Measurements from ENCODE around the gene VARS2.

The VARS2 gene

GRCh38 chr6:30931969-30932645 lies 18.1 kb downstream of the VARS2 start, which contains the start of gene SFTA2:
Gene SFTA2 (minus strand): TSS chr6:30932170. CDS start chr6:30932096, 74 bp downstream.
- no peak for DNase-seq

- DNase-seq: no peak
Observed at GRCh38 chr6:30932665-30933365, 18.8 kb downstream of the VARS2 start.

DNA sequence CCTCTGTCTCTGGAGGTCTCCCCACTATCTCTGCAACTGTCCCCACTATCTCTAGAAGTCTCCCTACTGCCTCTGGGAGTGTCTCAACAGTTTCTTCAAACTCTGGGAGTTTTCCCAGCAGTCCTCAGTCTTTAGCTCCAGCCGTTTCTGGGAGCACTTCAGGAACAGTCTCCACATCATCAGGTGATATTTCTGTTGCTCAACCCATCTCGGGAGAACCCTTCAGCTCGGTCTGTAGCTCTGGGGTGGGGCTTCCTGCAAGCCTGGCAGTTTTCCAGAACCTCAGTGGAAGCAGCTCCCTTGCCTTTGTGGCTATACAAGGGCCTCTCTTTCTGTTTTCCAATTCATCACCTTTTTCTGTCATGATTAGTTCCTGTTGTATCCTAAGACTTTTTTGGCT lies 21.0 kb downstream of the VARS2 start:
- no peak for DNase-seq

DNA sequence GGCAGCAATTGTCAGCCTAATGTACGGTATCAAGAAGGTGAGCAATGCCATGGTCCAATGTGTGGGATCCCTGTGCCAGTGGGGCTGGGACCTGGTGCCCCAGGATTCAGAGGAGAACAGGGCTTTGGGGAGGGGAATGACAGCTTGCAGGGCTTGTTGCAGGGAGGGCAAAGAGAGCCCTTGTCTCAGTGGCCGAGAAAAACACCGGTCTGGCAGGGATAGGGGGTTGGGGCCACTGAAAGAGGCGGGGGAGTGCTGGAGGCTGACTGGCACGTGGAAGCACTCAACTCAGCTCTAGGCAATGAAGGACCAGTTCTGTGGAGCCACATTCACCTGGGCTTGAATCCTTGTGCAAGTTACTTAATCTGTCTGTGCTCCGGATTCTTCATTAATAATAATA lies 23.2 kb downstream of the VARS2 start:
- DNase-seq: no peak

DNA sequence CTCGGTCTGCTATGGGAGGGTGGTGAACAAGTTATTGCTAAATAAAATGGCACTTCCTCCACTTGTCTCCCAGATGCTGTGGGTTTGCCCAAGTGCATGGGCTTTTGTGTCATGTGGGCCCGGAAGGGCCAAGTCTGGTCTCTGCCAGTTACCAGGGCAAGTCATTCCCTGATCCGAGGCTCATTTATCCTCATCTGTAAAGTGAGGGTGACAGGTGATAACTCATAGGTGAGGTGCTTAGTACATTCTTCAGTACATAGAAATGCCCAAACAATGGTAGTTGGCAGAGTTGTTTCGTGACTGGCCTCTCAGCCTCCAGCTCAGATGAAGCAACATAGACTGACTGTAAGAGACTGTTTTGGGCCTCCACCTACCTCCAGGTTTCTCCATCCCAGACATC lies 24.7 kb downstream of the VARS2 start:
- DNase-seq: no peak

GRCh38 chr6:30939473-30939872 lies 25.4 kb downstream of the VARS2 start:
- no peak for DNase-seq

- DNase-seq: no peak
Observed at GRCh38 chr6:30940361-30940986, 26.4 kb downstream of the VARS2 start, which contains the start of gene MUCL3. Gene MUCL3 (plus strand): TSS chr6:30940973. CDS start chr6:30941000, 27 bp downstream.

DNA sequence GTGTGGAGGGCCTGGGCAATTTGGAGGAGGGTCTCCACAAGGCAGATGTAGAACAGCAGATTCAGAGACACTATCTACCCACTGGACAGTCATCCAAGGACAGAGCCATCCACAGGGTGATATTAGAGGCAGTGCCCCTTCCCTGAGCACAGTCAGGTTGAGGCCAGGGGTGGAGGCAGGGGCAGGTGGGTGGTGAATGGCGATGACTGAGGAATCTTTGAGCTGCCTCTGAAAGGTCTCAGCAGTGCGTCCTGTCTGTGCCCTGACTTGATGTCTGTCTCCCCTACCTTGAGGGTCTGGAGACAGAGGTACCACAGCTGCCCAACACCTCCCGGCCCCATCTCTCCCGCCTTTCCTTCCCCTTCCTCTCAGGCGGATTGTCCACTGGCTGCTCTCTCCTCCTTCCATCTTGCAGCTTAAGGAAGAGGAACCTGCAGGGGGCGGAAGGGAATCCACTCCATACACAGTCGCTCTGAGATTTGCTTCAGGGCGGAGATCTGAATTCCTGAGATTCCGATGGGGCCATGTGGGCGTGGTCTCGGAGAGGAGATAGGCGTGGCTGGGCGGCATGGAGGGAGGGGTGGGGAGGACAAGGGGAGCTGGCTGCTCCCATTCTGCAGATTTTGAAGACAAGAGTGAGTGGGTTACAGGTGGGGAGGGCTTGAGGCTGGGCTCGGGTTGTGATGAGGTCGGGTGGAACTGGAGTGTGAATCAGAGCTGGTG lies 28.5 kb downstream of the VARS2 start:
- DNase-seq: no peak

DNA sequence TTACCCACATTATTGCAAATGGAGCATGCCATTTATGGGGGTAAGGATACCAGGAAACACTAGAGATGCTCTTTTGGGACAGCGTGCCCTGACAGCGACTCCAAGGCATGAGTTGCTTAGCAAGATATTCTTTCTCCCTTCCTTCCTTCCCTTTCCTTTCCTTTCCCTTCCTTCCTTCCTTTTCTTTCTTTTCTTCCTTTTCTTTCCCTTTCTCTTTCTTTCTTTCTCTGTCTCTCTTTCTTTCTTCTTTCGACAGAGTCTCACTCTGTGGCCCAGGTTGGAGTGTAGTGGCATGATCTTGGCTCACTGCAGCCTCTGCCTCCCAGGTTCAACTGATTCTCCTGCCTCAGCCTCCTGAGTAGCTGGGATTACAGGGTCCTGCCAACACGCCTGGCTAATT lies 30.0 kb downstream of the VARS2 start:
- DNase-seq: no peak

DNA sequence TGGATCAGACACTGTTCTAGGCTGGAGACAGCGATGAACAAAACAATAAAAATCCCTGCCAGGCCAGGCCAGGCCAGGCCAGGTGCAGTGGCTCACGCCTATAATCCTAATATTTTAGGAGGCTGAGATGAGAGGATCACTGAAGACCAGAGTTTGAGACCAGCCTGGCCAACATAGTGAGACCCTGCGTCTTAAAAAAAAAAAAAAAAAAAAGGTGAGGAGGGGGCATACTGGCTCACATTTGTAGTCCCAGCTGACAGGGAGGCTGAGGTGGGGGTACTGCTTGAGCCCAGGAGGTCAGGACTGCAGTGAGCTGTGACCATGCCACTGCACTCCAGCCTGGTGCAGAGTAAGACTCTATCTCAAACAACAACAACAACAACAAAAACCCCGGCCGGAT lies 31.2 kb downstream of the VARS2 start:
- DNase-seq: no peak

GRCh38 chr6:30947231-30947630 lies 33.2 kb downstream of the VARS2 start:
- DNase-seq: no peak

- DNase-seq: no peak
Observed at GRCh38 chr6:30948811-30949210, 34.8 kb downstream of the VARS2 start.

- no peak for DNase-seq
Observed at GRCh38 chr6:30951907-30952469, 38.0 kb downstream of the VARS2 start.

DNA sequence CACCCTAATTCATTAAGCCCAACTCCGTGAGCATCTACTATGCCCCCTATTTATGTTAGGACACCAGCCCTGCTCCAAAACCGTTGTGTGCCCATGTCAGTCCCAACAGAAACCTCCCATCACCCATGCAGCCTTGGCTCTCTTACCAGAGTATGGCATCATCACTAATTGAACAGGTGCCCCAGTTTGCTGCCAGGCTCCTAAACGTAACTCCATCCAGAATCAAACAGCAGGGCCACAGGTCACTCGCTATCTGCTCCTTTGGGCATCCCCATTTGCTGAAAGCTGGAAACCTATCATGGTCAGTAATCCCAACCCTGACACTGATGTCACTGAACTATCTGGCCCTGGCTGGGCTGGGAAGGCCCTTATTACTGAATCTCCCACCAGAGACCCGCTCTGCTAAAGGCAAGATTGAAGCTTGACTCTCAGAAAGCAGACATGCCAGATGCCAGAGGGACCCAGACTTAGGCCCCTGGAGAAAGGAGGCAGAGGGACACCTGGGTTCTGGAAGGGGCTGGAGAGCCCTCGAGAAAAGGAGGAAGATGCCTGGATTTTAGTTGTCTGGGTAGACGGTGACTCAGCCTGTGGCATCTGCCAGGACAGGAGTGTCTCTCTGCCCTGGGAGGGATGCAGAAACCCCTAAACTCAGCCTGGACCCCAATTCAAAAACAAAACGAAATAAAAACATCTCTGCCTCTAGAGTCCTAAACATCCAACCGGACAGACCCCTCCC lies 40.8 kb downstream of the VARS2 start:
- DNase-seq: no peak

DNA sequence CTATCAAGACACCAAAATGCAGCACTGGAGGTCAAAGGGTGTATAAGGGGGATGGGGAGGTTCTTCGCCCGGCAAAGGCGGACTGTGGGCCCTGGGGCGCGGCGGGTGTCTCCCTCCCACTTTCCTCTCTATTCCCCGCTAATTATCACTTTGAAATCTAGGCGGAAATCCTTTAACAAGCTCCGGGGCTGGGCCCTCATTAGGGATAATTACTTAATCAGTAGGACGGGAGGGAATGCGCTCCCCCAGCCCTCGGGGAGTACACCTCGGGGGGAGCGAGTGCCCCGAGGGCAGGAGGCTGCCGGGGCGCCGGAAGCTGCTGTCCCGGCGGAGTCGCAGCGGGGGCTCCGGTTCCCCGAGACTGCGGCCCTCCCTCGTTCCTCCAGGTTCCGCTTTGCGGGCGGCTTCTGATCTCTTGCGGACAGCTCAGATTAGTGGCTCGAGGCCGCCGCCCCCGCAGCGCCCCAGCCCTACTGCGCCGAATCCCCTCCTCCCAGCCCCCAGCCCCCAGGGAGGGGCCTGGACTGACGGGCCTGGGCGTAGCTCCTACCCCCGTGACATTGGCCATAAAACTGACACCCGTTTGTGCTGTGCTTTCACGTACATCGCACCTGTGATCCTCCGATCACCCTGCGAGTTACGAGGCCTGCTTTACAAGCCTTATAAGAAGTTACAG lies 41.5 kb downstream of the VARS2 start:
- DNase-seq: peak; percentile 67 to 75

GRCh38 chr6:30957716-30958115 lies 43.7 kb downstream of the VARS2 start:
- no peak for DNase-seq

- DNase-seq: no peak
Observed at GRCh38 chr6:30960907-30961673, 47.1 kb downstream of the VARS2 start.

GRCh38 chr6:30962716-30963115 lies 48.7 kb downstream of the VARS2 start:
- no peak for DNase-seq

DNA sequence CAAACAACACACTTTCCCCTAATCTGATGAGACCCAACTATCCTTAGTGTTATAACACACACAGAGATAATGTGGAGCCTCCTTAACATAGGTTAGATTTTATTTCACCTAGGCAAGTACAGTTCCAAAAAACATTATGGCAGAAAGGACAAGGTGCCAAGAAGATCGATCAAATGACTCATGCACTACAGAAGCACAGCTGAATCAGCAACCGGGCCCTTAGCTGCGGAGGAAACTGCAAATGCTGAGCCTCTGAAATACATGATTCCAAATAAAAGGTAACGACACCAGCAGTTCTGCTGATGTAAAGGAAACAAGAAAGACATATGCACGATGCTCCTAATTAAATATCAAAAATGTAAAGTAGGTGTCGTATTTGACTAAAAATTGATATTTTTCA lies 49.6 kb downstream of the VARS2 start:
- DNase-seq: no peak

DNA sequence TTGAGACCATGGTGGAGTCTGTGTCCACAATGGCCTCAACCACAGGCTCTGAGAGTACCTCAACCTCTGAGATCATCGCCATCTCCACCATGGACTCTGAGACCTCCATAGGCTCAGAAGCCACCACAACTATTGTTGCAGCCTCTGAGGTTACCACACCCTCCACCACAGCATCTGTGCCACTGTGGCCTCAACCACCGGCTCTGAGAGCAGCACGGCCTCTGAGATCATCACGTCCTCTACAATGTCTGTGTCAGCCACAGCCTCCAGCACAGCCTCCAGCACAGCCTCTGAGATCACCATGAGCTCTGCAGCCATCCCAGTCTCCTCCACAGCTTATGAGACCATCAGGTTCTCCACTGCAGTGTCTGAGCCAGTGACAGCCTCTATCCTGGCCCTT lies 50.0 kb downstream of the VARS2 start:
- DNase-seq: peak; percentile 10 to 15

DNA sequence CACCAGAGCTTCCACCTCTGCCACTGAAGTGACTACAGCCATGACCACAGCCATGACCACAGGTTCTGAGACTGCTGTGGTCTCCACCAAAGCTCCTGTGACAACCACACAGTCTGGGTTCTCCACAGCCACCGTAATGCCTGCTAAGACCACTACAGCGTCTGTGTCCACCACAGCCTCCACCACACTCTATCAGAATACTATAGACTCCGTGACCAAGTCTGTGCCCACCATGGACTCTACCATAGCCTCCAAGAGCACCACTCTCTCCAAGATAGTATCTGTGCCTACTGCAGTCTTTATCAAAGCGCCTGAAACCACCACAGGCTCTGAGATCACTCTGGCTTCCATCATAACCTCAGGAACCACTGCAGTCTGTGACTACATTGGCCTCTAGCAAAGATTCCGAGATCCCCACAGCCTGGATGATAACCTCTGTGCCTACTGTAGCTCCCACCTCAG lies 51.1 kb downstream of the VARS2 start:
- DNase-seq: no peak
